Psoas muscle (tissue), 8 donors: ENCODE measurements around the gene TRAPPC1. TPM values are rescaled to one million over a fixed set of nuclear protein-coding genes. Genes with fewer than 3 reads are reported as not detected.

Source experiments
- ATAC-seq, 4 donors: fragments of 200-7000 bp; cut with Tn5 transposase; one replicate each; pipeline ENCODE4 v1.9.1; 2020; ENCODE audit warnings: moderate library complexity in 3 of 4, mild to moderate bottlenecking in 2 of 4
- DNase-seq, 2 donors: peaks; one replicate each; pipeline ENCODE4 v3.0.0-alpha.2; 2020
- H3K27ac ChIP-seq: fragments of 200-600 bp; one replicate; pipeline ENCODE4 v1.8.0; 2022
- H3K27me3 ChIP-seq, 3 donors: fragments of 200-600 bp in 1 of 3; one replicate each; pipeline versions ENCODE4 v1.6.1 to v1.8.0; 2013 to 2022; ENCODE audit warnings: low read length in 2 of 3, mild to moderate bottlenecking in 2 of 3, moderate library complexity in 1 of 3; ENCODE audit not compliant: insufficient read depth in 3 of 3
- H3K36me3 ChIP-seq, 2 donors: fragments of 200-600 bp in 1 of 2; one replicate each; pipeline versions ENCODE4 v1.6.1 to v1.8.0; 2013 to 2022; ENCODE audit warnings: low read depth in 1 of 2, mild to moderate bottlenecking in 1 of 2, moderate library complexity in 1 of 2; ENCODE audit not compliant: insufficient read depth in 1 of 2
- H3K4me1 ChIP-seq: fragments of 200-600 bp; one replicate; pipeline ENCODE4 v1.8.0; 2022
- H3K4me3 ChIP-seq: fragments of 200-600 bp; one replicate; pipeline ENCODE4 v1.8.0; 2022; ENCODE audit warnings: mild to moderate bottlenecking
- H3K9me3 ChIP-seq: fragments of 200-600 bp; one replicate; pipeline ENCODE4 v1.8.0; 2022
- WGBS, 3 donors: extraction: QIAGEN DNeasy Blood & Tissue Kit; methylation state at CpG; one replicate each; pipeline versions ENCODE4 v1.1.6 to v1.1.7; 2013; 5-methylcytosine and 5-hydroxymethylcytosine counted together
- intact Hi-C, 2 donors: fragments of 100-400 bp; cut with DNase I; formaldehyde crosslinking; loops; one replicate each; pipeline versions ENCODE4 v1.11.0 to v1.14.2; 2022
- polyA plus RNA-seq, 3 donors: library from polyadenylated mRNA; stranded (reverse); fragments of 200-250 nt; gene quantifications; one replicate each; pipeline ENCODE4 v1.2.3, GENCODE V29; 2013
- total RNA-seq, 4 donors: library from RNA; stranded (reverse); fragmentation: NEBNext Ultra II Directional in 2 of 4; extraction: Animal tissue kit (Norgen Biotek cat#: 25700) in 2 of 4; gene quantifications; one replicate each; pipeline versions ENCODE4 v1.2.1 to v1.2.4, GENCODE V29; 2021 to 2023
- TF ChIP-seq, protein P1 (sequence below): fragments of 200-600 bp; IDR thresholded peaks from one replicate; pipeline ENCODE4 v1.8.0; 2022; ENCODE audit warnings: antibody characterized with exemption
- donor health status: healthy with polysubstance abuse.
- donor health status: DM: no; HTN: no; CAD: no; lungs with moderate emphysema.
- donor health status: Bipolar disorder and iron deficiency.
- donor health status: healthy.
- donor health status: DM: yes; HTN: yes; CAD: no.
- donor health status: DM: no; HTN: no; CAD: no.
- donor health status: DM: no; HTN: no; CAD: no.
- donor health status: DM: yes; HTN: yes; CAD: no.

The TRAPPC1 gene
- total and polyA plus RNA-seq, 7 donors: 47.7 to 84.9 (median 76.1) TPM

GRCh38 chr17:7887482-7888183, 44.1 kb downstream of the TRAPPC1 start:
- TF ChIP-seq, protein P1, sequence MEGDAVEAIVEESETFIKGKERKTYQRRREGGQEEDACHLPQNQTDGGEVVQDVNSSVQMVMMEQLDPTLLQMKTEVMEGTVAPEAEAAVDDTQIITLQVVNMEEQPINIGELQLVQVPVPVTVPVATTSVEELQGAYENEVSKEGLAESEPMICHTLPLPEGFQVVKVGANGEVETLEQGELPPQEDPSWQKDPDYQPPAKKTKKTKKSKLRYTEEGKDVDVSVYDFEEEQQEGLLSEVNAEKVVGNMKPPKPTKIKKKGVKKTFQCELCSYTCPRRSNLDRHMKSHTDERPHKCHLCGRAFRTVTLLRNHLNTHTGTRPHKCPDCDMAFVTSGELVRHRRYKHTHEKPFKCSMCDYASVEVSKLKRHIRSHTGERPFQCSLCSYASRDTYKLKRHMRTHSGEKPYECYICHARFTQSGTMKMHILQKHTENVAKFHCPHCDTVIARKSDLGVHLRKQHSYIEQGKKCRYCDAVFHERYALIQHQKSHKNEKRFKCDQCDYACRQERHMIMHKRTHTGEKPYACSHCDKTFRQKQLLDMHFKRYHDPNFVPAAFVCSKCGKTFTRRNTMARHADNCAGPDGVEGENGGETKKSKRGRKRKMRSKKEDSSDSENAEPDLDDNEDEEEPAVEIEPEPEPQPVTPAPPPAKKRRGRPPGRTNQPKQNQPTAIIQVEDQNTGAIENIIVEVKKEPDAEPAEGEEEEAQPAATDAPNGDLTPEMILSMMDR: no peak
- Histone ChIP-seq H3K27me3 (peaks cover 0 to 30% (median 0%) of the 10 kb centered on the region in 3 donors), H3K4me1 (peaks cover 46% of the 10 kb centered on the region), H3K4me3 (peak overlapping the region; percentile 81), H3K27ac (peak overlapping the region; percentile 70), H3K36me3 (peaks cover 0 to 6% of the 10 kb centered on the region in 2 donors), H3K9me3 (no peaks in the 10 kb centered on the region)
- intact Hi-C loops: no loop called here
- WGBS, 3 donors: 0% methylated on average over 32 to 35 of the region's 35 CpGs
- peak; percentile 90 to 92 for DNase-seq
- ATAC-seq: peak; percentile 77 to 83 (median 80)

GRCh38 chr17:7887038-7887481, 44.7 kb downstream of the TRAPPC1 start:
- DNase-seq (no peak), ATAC-seq (no peak)
- H3K27ac ChIP-seq: peak overlapping the region; percentile 66
- 3 to 9% (median 4%) methylated on average over 8 of the region's 8 CpGs for WGBS, 3 donors
- TF ChIP-seq, protein P1: no peak
- peaks cover 0 to 6% of the 10 kb centered on the region in 2 donors for H3K36me3 ChIP-seq
- no peaks in the 10 kb centered on the region for H3K9me3 ChIP-seq
- intact Hi-C loops: no loop called here
- H3K4me3 ChIP-seq: peak overlapping the region; percentile 81
- peaks cover 0 to 32% (median 0%) of the 10 kb centered on the region in 3 donors for H3K27me3 ChIP-seq
- H3K4me1 ChIP-seq: peaks cover 46% of the 10 kb centered on the region

- intact Hi-C loops: no loop called here
- WGBS, 3 donors: 6 to 8% (median 7%) methylated on average over 28 to 30 of the region's 30 CpGs
Measured at GRCh38 chr17:7886227-7887037, 45.3 kb downstream of the TRAPPC1 start.

GRCh38 chr17:7885367-7886226, 46.1 kb downstream of the TRAPPC1 start:
- Histone ChIP-seq H3K9me3 (no peaks in the 10 kb centered on the region), H3K4me3 (peak overlapping the region; percentile 81), H3K27ac (peak overlapping the region; percentile 66), H3K4me1 (peaks cover 46% of the 10 kb centered on the region), H3K36me3 (peaks cover 0 to under 1% of the 10 kb centered on the region in 2 donors), H3K27me3 (peaks cover 0 to 43% (median 0%) of the 10 kb centered on the region in 3 donors)
- TF ChIP-seq, protein P1: no peak
- peak; percentile 40 to 59 for DNase-seq
- intact Hi-C loops: no loop called here
- ATAC-seq: peak in 1 of 4 donors; percentile 8
- WGBS, 3 donors: 0 to 1% (median 0%) methylated on average over 32 to 64 of the region's 64 CpGs

More at GRCh38 chr17:7886227-7887037, 45.3 kb downstream of the TRAPPC1 start:
- H3K27me3 ChIP-seq: peaks cover 0 to 36% (median 0%) of the 10 kb centered on the region in 3 donors
- H3K4me3 ChIP-seq: peak overlapping the region; percentile 81
- H3K4me1 ChIP-seq: peaks cover 46% of the 10 kb centered on the region
- TF ChIP-seq, protein P1: no peak
- no peaks in the 10 kb centered on the region for H3K9me3 ChIP-seq
- H3K36me3 ChIP-seq: peaks cover 0 to 6% of the 10 kb centered on the region in 2 donors
- DNase-seq (no peak), ATAC-seq (no peak)
- H3K27ac ChIP-seq: peak overlapping the region; percentile 66
